GM12891 (cell line): ENCODE data around the gene ALG10. TPM values are rescaled to one million over a fixed set of nuclear protein-coding genes. Genes with fewer than 3 reads are reported as not detected.
A peak's percentile ranks its signal among the peaks of the same experiment; 100 is the strongest.
"Not testable (repeated sequence)": the region's sequence is repeated elsewhere in the genome, so short reads cannot be mapped to it uniquely, and the experiment has no call there.

ENCODE experiments used
- DNase-seq: peaks from one replicate; pipeline ENCODE4 v3.0.0; 2011; ENCODE audit warnings: low spot score; ENCODE audit not compliant: insufficient read length
- FAIRE-seq: peaks from 2 replicates; lab custom pipeline; 2011; peaks lifted over from hg19 to GRCh38; lab: Jason Lieb, UNC
- PAX5 ChIP-seq: IDR thresholded peaks from 2 replicates; pipeline ENCODE4 v1.6.1; 2011; ENCODE audit warnings: low read length, moderate library complexity, mild to moderate bottlenecking; ENCODE audit not compliant: insufficient read depth, severe bottlenecking
- POLR2A ChIP-seq: IDR thresholded peaks from 2 replicates; pipeline ENCODE4 v1.6.1; 2011; ENCODE audit warnings: low read depth, low read length, control low read depth
- POLR2AphosphoS5 ChIP-seq: IDR thresholded peaks from 2 replicates; pipeline ENCODE4 v1.6.1; 2011; ENCODE audit warnings: low read depth, low read length, control low read depth
- POU2F2 ChIP-seq: IDR thresholded peaks from 2 replicates; pipeline ENCODE4 v1.6.1; 2011; ENCODE audit warnings: low read depth, mild to moderate bottlenecking, control low read depth, low read length, moderate library complexity
- SPI1 ChIP-seq: IDR thresholded peaks from 2 replicates; pipeline ENCODE4 v1.6.1; 2011; ENCODE audit warnings: low read depth, low read length, control low read depth
- TAF1 ChIP-seq: IDR thresholded peaks from 2 replicates; pipeline ENCODE4 v1.6.1; 2011; ENCODE audit warnings: low read depth, low read length, control low read depth
- polyA plus RNA-seq: library from polyadenylated mRNA; unstranded; fragments of >200 nt; gene quantifications from one replicate; pipeline ENCODE4 v1.2.1, GENCODE V29; 2012; ENCODE audit warnings: low read depth, missing spikeins, inconsistent platforms; ENCODE audit not compliant: missing spikeins

The ALG10 gene, protein sequence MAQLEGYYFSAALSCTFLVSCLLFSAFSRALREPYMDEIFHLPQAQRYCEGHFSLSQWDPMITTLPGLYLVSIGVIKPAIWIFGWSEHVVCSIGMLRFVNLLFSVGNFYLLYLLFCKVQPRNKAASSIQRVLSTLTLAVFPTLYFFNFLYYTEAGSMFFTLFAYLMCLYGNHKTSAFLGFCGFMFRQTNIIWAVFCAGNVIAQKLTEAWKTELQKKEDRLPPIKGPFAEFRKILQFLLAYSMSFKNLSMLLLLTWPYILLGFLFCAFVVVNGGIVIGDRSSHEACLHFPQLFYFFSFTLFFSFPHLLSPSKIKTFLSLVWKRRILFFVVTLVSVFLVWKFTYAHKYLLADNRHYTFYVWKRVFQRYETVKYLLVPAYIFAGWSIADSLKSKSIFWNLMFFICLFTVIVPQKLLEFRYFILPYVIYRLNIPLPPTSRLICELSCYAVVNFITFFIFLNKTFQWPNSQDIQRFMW
- 3.5 TPM for polyA plus RNA-seq

DNA sequence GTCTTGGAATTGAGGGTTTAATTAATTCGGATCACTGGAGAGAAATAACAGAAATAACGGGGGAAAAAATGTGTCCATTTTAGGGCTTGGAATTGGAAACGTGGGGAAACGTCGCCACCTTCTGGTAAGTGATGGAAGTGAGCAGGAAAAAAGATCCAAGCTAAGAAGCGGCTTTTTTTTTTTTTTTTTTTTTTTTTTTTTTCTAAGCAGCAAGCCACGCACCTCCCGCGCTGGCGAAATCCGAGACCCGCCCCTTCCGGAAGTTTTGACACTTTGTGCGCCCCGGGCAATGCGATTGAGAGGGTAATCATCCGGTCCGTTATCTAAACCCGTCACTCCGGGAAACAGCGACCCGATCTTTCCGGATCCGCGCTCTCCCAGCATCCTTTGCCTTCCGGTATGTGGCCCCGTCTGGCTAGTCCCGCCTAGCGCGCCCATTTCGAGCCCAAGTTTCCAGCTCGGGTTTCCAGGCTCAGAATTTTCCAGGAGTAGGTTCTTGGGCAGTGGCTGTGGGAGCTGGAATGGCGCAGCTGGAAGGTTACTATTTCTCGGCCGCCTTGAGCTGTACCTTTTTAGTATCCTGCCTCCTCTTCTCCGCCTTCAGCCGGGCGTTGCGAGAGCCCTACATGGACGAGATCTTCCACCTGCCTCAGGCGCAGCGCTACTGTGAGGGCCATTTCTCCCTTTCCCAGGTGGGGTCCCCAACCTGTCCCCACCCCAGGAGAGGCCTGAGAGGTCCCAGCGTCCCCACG is at the start of gene ALG10:
TSS of gene ALG10 (plus strand) at position 418 of the 752 bp plus-strand sequence. CDS start at position 522, 104 bp downstream.
- DNase-seq: peak; percentile 30
- FAIRE-seq: peak; percentile 20
- TF ChIP-seq POU2F2 (peak; percentile 82; the same call in 1 of the 2 replicates), POLR2A (peak; percentile 79), SPI1 (no peak), POLR2AphosphoS5 (peak; percentile 75), TAF1 (peak; percentile 82; the same call in 1 of the 2 replicates), PAX5 (no peak)

DNA sequence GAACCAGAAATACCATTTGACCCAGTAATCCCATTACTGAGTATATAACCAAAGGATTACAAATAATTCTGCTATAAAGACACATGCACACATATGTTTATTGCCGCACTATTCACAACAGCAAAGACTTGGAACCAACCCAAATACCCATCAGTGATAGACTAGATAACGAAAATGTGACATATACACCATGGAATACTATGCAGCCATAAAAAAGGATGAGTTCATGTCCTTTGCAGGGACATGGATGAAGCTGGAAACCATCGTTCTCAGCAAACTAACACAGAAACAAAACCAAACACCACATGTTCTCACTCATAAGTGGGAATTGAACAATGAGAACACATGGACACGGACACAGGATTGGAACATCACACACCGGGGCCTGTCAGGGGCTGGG is 49.4 kb upstream of the ALG10 start:
- not testable (repeated sequence) for DNase-seq, FAIRE-seq

DNA sequence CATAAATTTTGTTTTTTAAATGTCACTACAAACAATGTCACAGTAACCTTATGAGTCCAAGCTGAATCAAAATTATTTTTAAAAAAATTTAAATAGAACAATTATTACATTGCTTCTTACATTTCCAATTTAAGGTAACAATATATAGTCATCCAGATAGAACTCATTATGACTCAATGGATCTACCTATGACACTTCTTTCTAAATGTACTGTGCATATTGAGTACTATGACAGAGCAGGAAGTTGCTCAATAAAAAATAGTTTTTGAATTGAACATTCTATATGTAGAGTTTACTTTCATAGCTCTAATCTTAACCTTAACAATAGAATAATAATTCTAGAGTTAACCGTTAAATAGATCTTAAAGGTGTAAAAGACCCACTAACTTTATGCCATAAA is 44.4 kb upstream of the ALG10 start:
- TF ChIP-seq POU2F2: no peak
- no peak for TF ChIP-seq SPI1
- TF ChIP-seq POLR2AphosphoS5: no peak
- no peak for TF ChIP-seq POLR2A
- no peak for TF ChIP-seq TAF1
- TF ChIP-seq PAX5: no peak
- DNase-seq (no peak), FAIRE-seq (no peak)

DNA sequence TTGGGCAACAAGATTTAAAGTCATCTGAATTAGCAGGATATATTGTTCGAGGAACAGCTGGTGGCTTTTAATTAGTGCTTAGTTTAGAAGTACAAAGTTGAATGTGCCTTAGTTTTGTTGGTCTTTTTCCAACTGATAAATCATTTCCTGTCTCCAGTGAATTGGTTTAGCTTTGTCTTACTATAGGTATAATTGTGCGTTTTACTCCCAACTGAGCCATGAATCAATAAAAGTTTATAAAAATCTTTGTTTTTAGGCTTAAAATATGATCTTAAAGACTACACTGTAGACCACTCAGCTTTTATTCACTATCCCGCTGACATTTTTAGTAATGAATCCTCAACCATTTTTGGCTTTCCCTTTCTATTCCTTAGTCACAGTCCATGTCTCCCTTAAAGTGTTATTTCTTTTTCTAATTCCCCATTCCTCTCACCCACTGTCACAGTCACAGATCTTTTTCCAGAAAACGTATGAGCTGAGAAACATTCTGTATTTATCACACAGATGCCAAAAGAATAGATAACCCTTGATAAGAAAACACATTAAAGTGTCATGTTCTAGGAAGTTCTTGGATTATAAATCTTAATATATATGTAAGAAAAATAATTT is 34.0 kb upstream of the ALG10 start:
- no peak for TF ChIP-seq SPI1
- TF ChIP-seq POLR2A: no peak
- TF ChIP-seq TAF1: no peak
- no peak for TF ChIP-seq POU2F2
- TF ChIP-seq PAX5: no peak
- no peak for TF ChIP-seq POLR2AphosphoS5
- no peak for DNase-seq

DNA sequence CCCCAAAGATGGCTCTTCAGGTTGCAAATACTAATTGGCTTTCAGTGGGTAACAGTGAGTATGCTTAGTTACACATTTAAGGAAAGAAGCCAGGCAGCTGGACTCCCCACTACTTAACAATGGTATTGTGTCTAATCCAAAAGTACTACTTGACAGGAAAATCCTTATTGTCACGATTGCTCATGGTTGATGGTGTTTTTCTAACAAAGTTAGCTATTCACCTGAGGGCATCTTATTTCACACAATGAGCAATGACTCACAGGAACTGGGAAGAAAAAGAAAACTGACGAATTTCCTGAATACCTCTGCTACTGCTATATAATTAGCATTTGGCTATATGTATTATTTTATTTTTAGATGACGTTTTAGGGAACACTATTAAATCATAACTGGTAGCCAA is 33.4 kb upstream of the ALG10 start:
- FAIRE-seq (no peak), DNase-seq (no peak)
- TF ChIP-seq PAX5: no peak
- no peak for TF ChIP-seq POLR2A
- TF ChIP-seq POLR2AphosphoS5: no peak

More for the DNA sequence above, 34.0 kb upstream of the ALG10 start:
- no peak for FAIRE-seq

DNA sequence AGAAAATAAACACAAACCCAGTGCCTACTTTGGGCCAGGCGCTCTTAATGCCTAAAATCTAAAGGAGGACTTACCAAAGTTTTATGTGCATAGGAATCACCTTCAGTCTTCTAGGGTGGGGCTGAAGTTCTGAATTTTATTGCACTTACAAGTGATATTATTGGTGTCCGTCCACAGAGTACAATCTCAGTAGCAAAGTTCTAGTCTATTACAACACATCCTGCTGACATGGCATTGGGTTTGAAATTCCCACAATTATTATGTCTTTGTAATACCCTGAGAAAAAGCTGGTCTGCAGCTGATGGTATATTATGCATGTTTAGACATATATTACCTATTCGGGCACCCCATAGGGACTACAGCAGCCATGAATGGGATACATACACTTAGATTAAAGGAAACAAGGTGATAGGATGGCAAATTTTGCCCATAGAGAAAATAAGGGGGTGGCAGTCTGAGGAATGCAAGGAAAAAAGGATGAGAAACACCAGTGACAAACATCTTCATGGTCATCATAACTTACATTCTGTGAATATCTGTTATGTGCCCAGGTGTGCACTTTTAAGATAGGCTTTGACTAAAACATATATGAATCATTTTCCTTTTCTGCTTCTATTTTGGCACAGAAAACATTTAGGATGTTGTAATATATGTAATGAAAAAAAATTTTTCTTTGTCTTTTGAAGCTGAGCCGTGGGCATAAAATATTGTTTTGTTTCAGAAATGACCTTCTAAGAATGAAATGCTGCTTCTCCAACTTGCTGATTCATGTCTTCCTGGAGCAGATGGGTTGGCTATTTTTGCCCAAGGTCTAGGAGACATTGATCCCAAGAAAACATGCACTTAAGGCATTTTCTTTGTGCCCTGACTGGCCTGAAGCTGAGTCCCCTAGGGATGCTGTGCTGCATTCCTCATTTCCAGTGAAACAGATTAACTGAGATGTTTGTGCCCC is 27.2 kb upstream of the ALG10 start:
- TF ChIP-seq TAF1 (no peak), POLR2A (no peak), POLR2AphosphoS5 (no peak), SPI1 (no peak), POU2F2 (no peak), PAX5 (no peak)
- FAIRE-seq (no peak), DNase-seq (no peak)

DNA sequence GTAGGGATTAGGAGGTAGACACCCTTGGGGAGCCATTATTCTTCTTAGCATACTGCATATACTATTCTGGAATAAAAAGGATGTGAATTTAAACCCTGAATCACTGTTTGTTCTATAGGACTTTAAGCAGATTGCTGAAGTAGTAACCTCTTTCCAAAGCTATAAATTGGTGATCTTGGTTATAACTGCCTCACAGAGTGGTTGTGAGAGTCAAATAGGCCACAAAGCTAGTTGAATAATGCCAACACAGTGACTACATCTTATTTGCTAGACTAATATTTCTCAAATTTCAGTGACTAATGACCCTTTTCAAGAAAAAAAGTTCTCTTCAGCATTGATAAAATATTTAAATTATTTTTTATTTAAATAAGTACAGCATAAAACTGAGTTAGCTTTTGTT is 13.5 kb upstream of the ALG10 start:
- DNase-seq, FAIRE-seq: not testable (repeated sequence)

DNA sequence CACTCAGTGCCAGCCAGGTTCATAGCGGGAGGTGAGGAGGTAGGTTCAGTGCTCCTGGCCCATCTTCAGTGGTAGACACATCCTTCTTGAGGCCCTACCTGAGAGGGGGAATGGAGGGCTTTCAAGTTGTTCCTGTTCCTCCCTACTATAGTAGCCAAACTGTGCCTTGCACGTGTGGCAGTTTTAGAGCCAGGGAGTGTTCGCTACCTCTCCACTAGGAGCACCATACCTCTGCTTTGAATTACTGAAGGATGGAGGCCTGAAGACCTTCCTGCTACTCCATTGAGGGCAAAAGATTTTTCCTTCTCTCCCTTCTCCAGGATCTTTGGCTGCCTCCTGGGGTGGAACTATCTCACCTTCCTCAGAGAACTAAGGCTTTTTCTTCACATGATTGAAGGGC is 5.9 kb upstream of the ALG10 start:
- DNase-seq (no peak), FAIRE-seq (no peak)
- TF ChIP-seq POLR2AphosphoS5 (no peak), SPI1 (no peak), PAX5 (no peak), TAF1 (no peak), POU2F2 (no peak), POLR2A (no peak)

DNA sequence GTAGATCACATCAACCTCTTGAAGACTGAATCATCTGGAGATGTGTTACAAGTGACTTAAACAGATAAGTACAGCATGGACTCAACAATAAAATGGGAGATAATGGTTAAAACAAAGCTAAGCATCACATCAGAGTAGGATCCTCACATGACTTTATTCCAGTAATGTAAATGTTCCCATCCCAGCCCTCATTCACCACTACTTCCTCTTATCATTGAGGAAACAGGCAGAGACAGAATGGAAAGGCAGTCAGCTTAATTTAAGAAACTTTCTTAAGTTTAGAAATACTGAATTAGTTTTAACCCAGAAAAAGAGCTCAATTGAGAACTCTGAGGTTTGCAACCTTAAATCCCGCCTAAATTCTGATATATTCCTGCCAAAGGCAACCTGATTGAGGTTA is 1.2 kb upstream of the ALG10 start:
- FAIRE-seq: no peak
- TF ChIP-seq TAF1: no peak
- TF ChIP-seq POU2F2: no peak
- no peak for TF ChIP-seq POLR2A
- TF ChIP-seq SPI1: no peak
- TF ChIP-seq PAX5: no peak
- TF ChIP-seq POLR2AphosphoS5: no peak
- no peak for DNase-seq

DNA sequence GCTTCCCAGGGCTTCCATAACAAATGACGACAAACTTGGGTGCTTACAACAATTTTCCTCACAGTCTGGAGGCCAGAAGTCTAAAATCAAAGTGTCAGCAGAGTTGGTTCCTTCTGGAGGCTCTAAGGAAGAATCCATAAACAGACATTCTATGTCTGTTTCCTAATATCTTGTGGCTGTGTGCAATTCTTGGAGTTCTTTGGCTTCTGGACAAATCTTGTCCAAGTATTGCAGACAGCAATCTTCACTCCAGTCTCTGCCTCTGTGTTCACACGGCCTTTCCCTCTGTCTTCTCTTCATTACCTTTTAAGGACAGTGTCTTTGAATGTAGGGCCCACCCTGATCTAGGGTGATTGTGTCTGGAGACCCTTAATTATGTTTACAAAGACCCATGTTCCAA is 5.4 kb downstream of the ALG10 start:
- DNase-seq, FAIRE-seq: not testable (repeated sequence)
